Measurements from ENCODE around the gene MRPS18B. TPM values are rescaled to one million over a fixed set of nuclear protein-coding genes. Genes with fewer than 3 reads are reported as not detected.

Gene MRPS18B
- total and polyA plus RNA-seq, 2 of the 4 experiments (the other 2 are of a cell fraction): 51.2 to 82.3 TPM

- Histone ChIP-seq H3K9me3 (ENCODE audit: control insufficient read depth, insufficient read depth, low read length) (no peaks in the 10 kb centered on the region), H3K27ac (ENCODE audit: insufficient read depth, low read length) (no peak overlapping the region), H4K8ac (ENCODE audit: low read depth in 2 of 2, low read length in 2 of 2) (no peak overlapping the region), H2BK20ac (ENCODE audit: low read depth, low read length) (no peak overlapping the region), H3K14ac (replicated peaks; ENCODE audit: low read depth, low read length) (no peak overlapping the region), H3K23ac (ENCODE audit: low read depth, low read length) (no peak overlapping the region), H3K4me1 (ENCODE audit: control insufficient read depth, insufficient read depth, low read length) (peaks cover 6% of the 10 kb centered on the region), H3K4ac (ENCODE audit: low read depth, low read length) (no peak overlapping the region), H2BK120ac (ENCODE audit: low read depth, low read length) (no peak overlapping the region), H3K9me1 (ENCODE audit: insufficient read depth, low read length) (peaks cover 10% of the 10 kb centered on the region; the same call in 1 of the 2 replicates), H3K56ac (ENCODE audit: extremely low read depth, insufficient read depth, low read length) (no peak overlapping the region), H3K79me1 (ENCODE audit: low read depth in 1 of 2, low read length in 2 of 2) (peaks cover 38 to 59% of the 10 kb centered on the region in 2 experiments), H2BK15ac (ENCODE audit: low read depth, low read length) (no peak overlapping the region), H3K9ac (ENCODE audit: low read depth, low read length) (no peak overlapping the region), H4K91ac (ENCODE audit: insufficient read depth, low read depth, low read length) (no peak overlapping the region), H2AK5ac (ENCODE audit: low read depth, low read length) (no peak overlapping the region), H4K20me1 (ENCODE audit: insufficient read depth, low read length) (peaks cover 58% of the 10 kb centered on the region), H3K18ac (ENCODE audit: low read depth, low read length) (no peak overlapping the region), H3K36me3 (ENCODE audit: control insufficient read depth, insufficient read depth, low read length) (peaks cover 35% of the 10 kb centered on the region), H3K4me3 (ENCODE audit: insufficient read depth, low read depth, low read length) (no peak overlapping the region), H3K27me3 (ENCODE audit: control insufficient read depth, insufficient read depth, low read length) (no peaks in the 10 kb centered on the region), H2AK9ac (replicated peaks; ENCODE audit: low read depth, low read length, poor library complexity) (no peak overlapping the region), H3K4me2 (ENCODE audit: low read depth, low read length) (no peak overlapping the region), H2BK5ac (ENCODE audit: low read depth, low read length, poor library complexity, severe bottlenecking) (no peak overlapping the region), H4K5ac (ENCODE audit: low read depth, low read length) (no peak overlapping the region), H2AFZ (replicated peaks; ENCODE audit: low read length, poor library complexity) (no peak overlapping the region)
- no peak for ATAC-seq (ENCODE audit: low read depth)
- intact Hi-C loops (cut with micrococcal nuclease): no loop called here
- TF ChIP-seq SMC3 (IDR thresholded peaks at IDR 0.05; ENCODE audit: low read depth, low read length) (no peak), BHLHE40 (IDR thresholded peaks at IDR 0.05; ENCODE audit: low read depth, low read length) (no peak), NFE2L2 (IDR thresholded peaks at IDR 0.05; ENCODE audit: low read depth, low read length) (no peak), ELK1 (IDR thresholded peaks at IDR 0.05; ENCODE audit: borderline replicate concordance, low read depth, low read length) (no peak), CTCF (conservative IDR thresholded peaks at IDR 0.05; ENCODE audit: low read depth, low read length) (no peak), MAFK (IDR thresholded peaks at IDR 0.05; ENCODE audit: low read depth, low read length) (no peak), CEBPB (IDR thresholded peaks at IDR 0.05; ENCODE audit: low read depth, low read length) (no peak), RCOR1 (IDR thresholded peaks at IDR 0.05; ENCODE audit: insufficient replicate concordance, low read length) (no peak), MAZ (IDR thresholded peaks at IDR 0.05; ENCODE audit: borderline replicate concordance, low read depth, low read length) (no peak), MXI1 (IDR thresholded peaks at IDR 0.05; ENCODE audit: borderline replicate concordance, low read depth, low read length) (no peak), RFX5 (IDR thresholded peaks at IDR 0.05; ENCODE audit: low read depth, low read length) (no peak), FOS (IDR thresholded peaks at IDR 0.05; ENCODE audit: low read depth, low read length) (no peak)
- WGBS, 2 experiments (ENCODE audit: extremely low coverage in 2 of 2, insufficient read length in 1 of 2): 100% methylated on average over 1 of the region's 9 CpGs; no CpG with 5 or more reads in 1 of the 2 experiments
- no TSS peak for BruUV-seq (replicated peaks)
- CTCF ChIA-PET: interaction anchor here (0.6 to 1.8 kb wide), 3 partner anchors 11 to 61 kb away, joined by 3 to 6 read pairs (median 3); partner anchors contain the start of gene DHX16
- POLR2A ChIA-PET (ENCODE audit: unreplicated experiment): interaction anchor here (0.5 kb wide), 1 partner anchor 35 kb away, joined by 4 read pairs; no protein-coding TSS in a partner anchor
- in situ Hi-C loops (cut with MboI; ENCODE audit: low sequenced_read_pairs): no loop called here
- dilution Hi-C loops (cut with HindIII; ENCODE audit: low sequenced_read_pairs, unreplicated experiment): no loop called here
- DNase-seq: no peak
Observed at GRCh38 chr6:30611150-30611855, 6.3 kb upstream of the MRPS18B start.

All from IMR-90 (cell line).